ENCODE measurements around the gene PROKR1.

DNA sequence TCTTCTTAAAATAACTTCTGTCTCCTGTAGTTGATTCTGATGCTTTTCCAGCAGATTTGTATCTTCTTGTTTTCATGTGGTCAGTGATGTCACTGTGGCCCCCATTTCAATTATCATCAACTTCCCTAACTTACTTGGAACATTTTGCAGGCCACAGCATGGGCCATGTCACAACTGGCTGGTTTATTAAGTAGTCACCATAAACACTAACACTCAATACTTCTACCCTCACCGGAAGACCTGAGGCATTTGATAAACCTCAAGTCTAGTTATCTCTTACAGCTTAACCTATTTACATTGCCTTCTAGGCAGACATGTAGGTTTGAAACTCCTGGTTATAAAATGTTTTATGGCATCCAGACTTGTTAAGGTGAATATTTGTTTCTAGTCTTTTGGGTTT, 37.4 kb upstream of the PROKR1 start:
- TF ChIP-seq, protein P1, sequence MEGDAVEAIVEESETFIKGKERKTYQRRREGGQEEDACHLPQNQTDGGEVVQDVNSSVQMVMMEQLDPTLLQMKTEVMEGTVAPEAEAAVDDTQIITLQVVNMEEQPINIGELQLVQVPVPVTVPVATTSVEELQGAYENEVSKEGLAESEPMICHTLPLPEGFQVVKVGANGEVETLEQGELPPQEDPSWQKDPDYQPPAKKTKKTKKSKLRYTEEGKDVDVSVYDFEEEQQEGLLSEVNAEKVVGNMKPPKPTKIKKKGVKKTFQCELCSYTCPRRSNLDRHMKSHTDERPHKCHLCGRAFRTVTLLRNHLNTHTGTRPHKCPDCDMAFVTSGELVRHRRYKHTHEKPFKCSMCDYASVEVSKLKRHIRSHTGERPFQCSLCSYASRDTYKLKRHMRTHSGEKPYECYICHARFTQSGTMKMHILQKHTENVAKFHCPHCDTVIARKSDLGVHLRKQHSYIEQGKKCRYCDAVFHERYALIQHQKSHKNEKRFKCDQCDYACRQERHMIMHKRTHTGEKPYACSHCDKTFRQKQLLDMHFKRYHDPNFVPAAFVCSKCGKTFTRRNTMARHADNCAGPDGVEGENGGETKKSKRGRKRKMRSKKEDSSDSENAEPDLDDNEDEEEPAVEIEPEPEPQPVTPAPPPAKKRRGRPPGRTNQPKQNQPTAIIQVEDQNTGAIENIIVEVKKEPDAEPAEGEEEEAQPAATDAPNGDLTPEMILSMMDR (IDR thresholded peaks at IDR 0.05; ENCODE audit: extremely low read depth in 1 of 2, insufficient read depth in 1 of 2, low read depth in 1 of 2, low read length in 2 of 2): no peak
- TF ChIP-seq, protein P2, sequence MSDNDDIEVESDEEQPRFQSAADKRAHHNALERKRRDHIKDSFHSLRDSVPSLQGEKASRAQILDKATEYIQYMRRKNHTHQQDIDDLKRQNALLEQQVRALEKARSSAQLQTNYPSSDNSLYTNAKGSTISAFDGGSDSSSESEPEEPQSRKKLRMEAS (IDR thresholded peaks at IDR 0.05; ENCODE audit: insufficient read depth, insufficient read length): no peak
- TF ChIP-seq EZH2 (IDR thresholded peaks at IDR 0.05; ENCODE audit: borderline replicate concordance, low read depth, low read length, severe bottlenecking) (no peak), POLR2A (IDR thresholded peaks at IDR 0.05; ENCODE audit: low read depth, low read length) (no peak), POLR2AphosphoS5 (IDR thresholded peaks at IDR 0.05; ENCODE audit: insufficient read depth, low read depth, low read length) (no peak), MYC (IDR thresholded peaks at IDR 0.05; ENCODE audit: low read depth, low read length) (no peak), GATA2 (IDR thresholded peaks at IDR 0.05; ENCODE audit: insufficient read depth, insufficient read length, low read depth, low read length) (no peak), FOS (IDR thresholded peaks at IDR 0.05; ENCODE audit: borderline replicate concordance, insufficient read depth, low read length) (no peak)

All from endothelial cell of umbilical vein (primary cell).